WTC11 (cell line): Measurements from ENCODE around the gene ZNF335. TPM values are rescaled to one million over a fixed set of nuclear protein-coding genes. Genes with fewer than 3 reads are reported as not detected.

Source experiments
- ATAC-seq: fragments of 200-7000 bp; cut with Tn5 transposase; 2 replicates; pipeline ENCODE4 v1.10.0; 2021; ENCODE audit warnings: mild to moderate bottlenecking, moderate library complexity
- CTCF ChIA-PET: fragments of 300-600 bp; sonication (Branson Sonifier 250); formaldehyde crosslinking; loops from one replicate; lab custom pipeline; 2021; ENCODE audit warnings: antibody characterized with exemption; lab: Charles Lee
- POLR2A ChIA-PET: fragments of 350-600 bp; sonication (Branson Sonifier 250); formaldehyde crosslinking; loops from one replicate; lab custom pipeline; 2021; ENCODE audit warnings: antibody characterized with exemption; lab: Charles Lee
- DNase-seq: peaks from one replicate; pipeline ENCODE4 v3.0.0; 2021; ENCODE audit warnings: low spot score
- H3K27ac Mint-ChIP-seq: 2 replicates; pipeline ENCODE4 v1.8.0; 2021; ENCODE audit warnings: mixed read lengths
- H3K27me3 Mint-ChIP-seq: 2 replicates; pipeline ENCODE4 v1.8.0; 2021; ENCODE audit warnings: low read depth, mild to moderate bottlenecking, moderate library complexity, mixed read lengths
- H3K36me3 Mint-ChIP-seq: 2 replicates; pipeline ENCODE4 v1.8.0; 2021; ENCODE audit warnings: mixed read lengths
- H3K4me1 Mint-ChIP-seq: 2 replicates; pipeline ENCODE4 v1.8.0; 2022; ENCODE audit warnings: mixed read lengths
- H3K4me3 Mint-ChIP-seq: 2 replicates; pipeline ENCODE4 v1.8.0; 2021; ENCODE audit warnings: mild to moderate bottlenecking, moderate library complexity, mixed read lengths
- H3K9me3 Mint-ChIP-seq: 2 replicates; pipeline ENCODE4 v1.8.0; 2021; ENCODE audit warnings: mixed read lengths
- ATF2 ChIP-seq: sonication (generic); formaldehyde crosslinking; IDR thresholded peaks from 2 replicates; pipeline ENCODE4 v1.8.1; 2022; ENCODE audit warnings: low read depth, missing genetic modification reagents, borderline replicate concordance
- CTCF ChIP-seq: fragments of 200-600 bp; IDR thresholded peaks from 2 replicates; pipeline ENCODE4 v1.8.0; 2022; ENCODE audit warnings: antibody characterized with exemption
- E2F1 ChIP-seq: sonication (generic); formaldehyde crosslinking; IDR thresholded peaks from 2 replicates; pipeline ENCODE4 v1.8.0; 2022; ENCODE audit warnings: mild to moderate bottlenecking, missing genetic modification reagents
- ELF4 ChIP-seq: sonication (generic); formaldehyde crosslinking; IDR thresholded peaks from 2 replicates; pipeline ENCODE4 v1.8.1; 2022; ENCODE audit warnings: low read depth, mild to moderate bottlenecking, moderate library complexity, missing genetic modification reagents
- ETV6 ChIP-seq: sonication (generic); formaldehyde crosslinking; IDR thresholded peaks from 2 replicates; pipeline ENCODE4 v1.8.1; 2022; ENCODE audit warnings: mild to moderate bottlenecking, missing genetic modification reagents
- FOXP1 ChIP-seq: sonication (generic); formaldehyde crosslinking; IDR thresholded peaks from 2 replicates; pipeline ENCODE4 v1.8.0; 2022; ENCODE audit warnings: missing genetic modification reagents, mild to moderate bottlenecking, moderate library complexity, borderline replicate concordance
- IRF2 ChIP-seq: sonication (generic); formaldehyde crosslinking; IDR thresholded peaks from 2 replicates; pipeline ENCODE4 v1.8.0; 2022; ENCODE audit warnings: low read depth, missing genetic modification reagents, borderline replicate concordance
- JAZF1 ChIP-seq: fragments of 250-450 bp; sonication (Bioruptor Pico); IDR thresholded peaks from 2 replicates; pipeline ENCODE4 v1.9.0; 2021; ENCODE audit warnings: moderate library complexity, mild to moderate bottlenecking, inconsistent platforms
- JUN ChIP-seq: sonication (generic); formaldehyde crosslinking; IDR thresholded peaks from 2 replicates; pipeline ENCODE4 v1.8.0; 2023; ENCODE audit warnings: mild to moderate bottlenecking, missing genetic modification reagents
- MYBL2 ChIP-seq: sonication (generic); formaldehyde crosslinking; IDR thresholded peaks from 2 replicates; pipeline ENCODE4 v1.8.1; 2023; ENCODE audit warnings: mild to moderate bottlenecking, moderate library complexity, missing genetic modification reagents
- NFE2L1 ChIP-seq: sonication (generic); formaldehyde crosslinking; IDR thresholded peaks from 2 replicates; pipeline ENCODE4 v1.8.1; 2023; ENCODE audit warnings: missing genetic modification reagents
- OVOL2 ChIP-seq: fragments of 250-450 bp; sonication (Bioruptor Pico); IDR thresholded peaks from 2 replicates; pipeline ENCODE4 v1.9.0; 2021; ENCODE audit warnings: mild to moderate bottlenecking, borderline replicate concordance
- RELA ChIP-seq: sonication (generic); formaldehyde crosslinking; IDR thresholded peaks from 2 replicates; pipeline ENCODE4 v1.8.1; 2022; ENCODE audit warnings: missing genetic modification reagents, mild to moderate bottlenecking, borderline replicate concordance
- ZBTB21 ChIP-seq: sonication (generic); formaldehyde crosslinking; IDR thresholded peaks from 2 replicates; pipeline ENCODE4 v1.8.1; 2023; ENCODE audit warnings: mild to moderate bottlenecking, missing genetic modification reagents, borderline replicate concordance
- ZBTB43 ChIP-seq: sonication (generic); formaldehyde crosslinking; IDR thresholded peaks from 2 replicates; pipeline ENCODE4 v1.8.1; 2023; ENCODE audit warnings: mild to moderate bottlenecking, missing genetic modification reagents
- ZNF219 ChIP-seq: sonication (generic); formaldehyde crosslinking; IDR thresholded peaks from 2 replicates; pipeline ENCODE4 v1.8.0; 2023; ENCODE audit warnings: missing genetic modification reagents, mild to moderate bottlenecking, borderline replicate concordance
- ZNF232 ChIP-seq: sonication (generic); formaldehyde crosslinking; IDR thresholded peaks from 2 replicates; pipeline ENCODE4 v1.8.0; 2022; ENCODE audit warnings: mild to moderate bottlenecking, missing genetic modification reagents
- ZNF281 ChIP-seq: sonication (generic); formaldehyde crosslinking; IDR thresholded peaks from 2 replicates; pipeline ENCODE4 v1.8.0; 2023; ENCODE audit warnings: mild to moderate bottlenecking, missing genetic modification reagents
- ZNF416 ChIP-seq: fragments of 250-450 bp; sonication (Bioruptor Pico); IDR thresholded peaks from 2 replicates; pipeline ENCODE4 v1.9.0; 2021; ENCODE audit warnings: mild to moderate bottlenecking, inconsistent platforms
- ZNF425 ChIP-seq: fragments of 250-450 bp; sonication (Bioruptor Pico); conservative IDR thresholded peaks from 2 replicates; pipeline ENCODE4 v1.9.0; 2021; ENCODE audit warnings: mild to moderate bottlenecking
- ZNF532 ChIP-seq: fragments of 250-450 bp; sonication (Bioruptor Pico); IDR thresholded peaks from 2 replicates; pipeline ENCODE4 v1.9.0; 2021; ENCODE audit warnings: mild to moderate bottlenecking, borderline replicate concordance
- total RNA-seq: library from RNA; stranded (reverse); gene quantifications from 3 replicates; pipeline ENCODE4 v1.2.3, GENCODE V29; 2021

ZNF335 gene
- total RNA-seq, 1 experiment from 2014 or later = 20.0 TPM

GRCh38 chr20:45971675-45972499, at the start of gene ZNF335 (continued):
- TF ChIP-seq ZNF281 (CRISPR knock-in tag) (no peak), ZBTB43 (CRISPR knock-in tag) (no peak), JAZF1 (CRISPR knock-in tag) (no peak), ZNF425 (CRISPR knock-in tag) (no peak), ZBTB21 (CRISPR knock-in tag) (no peak), IRF2 (CRISPR knock-in tag) (no peak), FOXP1 (no peak), ZNF219 (CRISPR knock-in tag) (no peak), JUN (CRISPR knock-in tag) (no peak), E2F1 (no peak)

- H3K9me3 Mint-ChIP-seq = no peaks in the 10 kb centered on the region
- TF ChIP-seq MYBL2 = no peak
- TF ChIP-seq ELF4 (CRISPR knock-in tag) = no peak
- no peak for TF ChIP-seq OVOL2
- TF ChIP-seq ZNF532 = no peak
- TF ChIP-seq CTCF = no peak
- no peak for TF ChIP-seq ZNF219 (CRISPR knock-in tag)
- TF ChIP-seq RELA (CRISPR knock-in tag) = no peak
- no peak for TF ChIP-seq ETV6 (CRISPR knock-in tag)
- TF ChIP-seq ZNF232 (CRISPR knock-in tag) = no peak
- no peak for TF ChIP-seq ZNF416
- TF ChIP-seq ATF2 (CRISPR knock-in tag) = no peak
- no peak for TF ChIP-seq NFE2L1 (CRISPR knock-in tag)
Observed at GRCh38 chr20:46020555-46020954, 48.6 kb upstream of the ZNF335 start.

More at GRCh38 chr20:46020555-46020954, 48.6 kb upstream of the ZNF335 start:
- ATAC-seq (no peak), DNase-seq (no peak)
- peak overlapping the region; percentile 68 for H3K4me3 Mint-ChIP-seq
- CTCF ChIA-PET = interaction anchor here (0.6 kb wide), 1 partner anchor 9 kb away, joined by 3 read pairs; no protein-coding TSS in a partner anchor
- peaks cover 31% of the 10 kb centered on the region for H3K27me3 Mint-ChIP-seq
- POLR2A ChIA-PET = no interaction called here
- peaks cover 7% of the 10 kb centered on the region for H3K4me1 Mint-ChIP-seq
- H3K36me3 Mint-ChIP-seq = no peaks in the 10 kb centered on the region
- no peak overlapping the region for H3K27ac Mint-ChIP-seq
